H1 (cell line): ENCODE data around the gene PPP2R3A. TPM values are rescaled to one million over a fixed set of nuclear protein-coding genes. Genes with fewer than 3 reads are reported as not detected.

ENCODE experiments used
- CTCF ChIA-PET: fragments of 300-600 bp; sonication (Branson Sonifier 250); formaldehyde crosslinking; loops from one replicate; lab custom pipeline; 2021; ENCODE audit not compliant: partially characterized antibody; lab: Charles Lee
- POLR2A ChIA-PET: fragments of 300-600 bp; sonication (Branson Sonifier 250); formaldehyde crosslinking; loops from one replicate; lab custom pipeline; 2021; ENCODE audit warnings: inconsistent platforms; ENCODE audit not compliant: partially characterized antibody; lab: Charles Lee
- DNase-seq, 2 experiments: peaks; one replicate each; pipeline versions ENCODE4 v3.0.0 to v3.0.0-alpha.2; 2010 to 2022; ENCODE audit warnings: low spot score in 2 of 2, low read depth in 1 of 2, mixed read lengths in 1 of 2
- FAIRE-seq: peaks from 2 replicates; lab custom pipeline; 2011; peaks lifted over from hg19 to GRCh38; lab: Jason Lieb, UNC
- H2AFZ ChIP-seq: 2 replicates; pipeline ENCODE4 v1.8.1; 2012; ENCODE audit warnings: low read length, inconsistent platforms
- H2AK5ac ChIP-seq: 2 replicates; pipeline ENCODE4 v1.6.1; 2013; ENCODE audit warnings: low read depth, low read length
- H2BK120ac ChIP-seq: replicated peaks from 2 replicates; pipeline ENCODE3; 2013; ENCODE audit warnings: low read depth, low read length, inconsistent platforms
- H2BK12ac ChIP-seq: 2 replicates; pipeline ENCODE4 v1.6.1; 2013; ENCODE audit warnings: low read depth, low read length
- H2BK15ac ChIP-seq: 2 replicates; pipeline ENCODE4 v1.6.1; 2013; ENCODE audit warnings: low read length
- H2BK20ac ChIP-seq: 2 replicates; pipeline ENCODE4 v1.6.1; 2013; ENCODE audit warnings: low read length
- H2BK5ac ChIP-seq: 2 replicates; pipeline ENCODE4 v1.6.1; 2013; ENCODE audit warnings: low read depth, low read length
- H3K14ac ChIP-seq: 2 replicates; pipeline ENCODE4 v1.6.1; 2013; ENCODE audit warnings: inconsistent platforms; ENCODE audit not compliant: insufficient read length
- H3K18ac ChIP-seq: 2 replicates; pipeline ENCODE4 v1.6.1; 2013; ENCODE audit warnings: low read length; ENCODE audit errors: extremely low read depth
- H3K23ac ChIP-seq: 2 replicates; pipeline ENCODE4 v1.6.1; 2013; ENCODE audit warnings: inconsistent platforms; ENCODE audit not compliant: insufficient read length
- H3K23me2 ChIP-seq: 2 replicates; pipeline ENCODE4 v1.6.1; 2013; ENCODE audit warnings: low read depth, low read length
- H3K27ac ChIP-seq: 2 replicates; pipeline ENCODE4 v1.6.1; 2011; ENCODE audit warnings: low read depth, low read length, inconsistent platforms
- H3K27me3 ChIP-seq, 4 experiments: replicated peaks in 1 of 4; 1 replicate in 1 of 4; 2 replicates in 3 of 4; pipeline versions ENCODE4 v1.6.1 to v1.8.1; 2011 to 2013; ENCODE audit warnings: low read length in 3 of 4, mild to moderate bottlenecking in 3 of 4, inconsistent platforms in 2 of 4, mixed read lengths in 2 of 4, moderate library complexity in 1 of 4; ENCODE audit not compliant: control insufficient read depth in 3 of 4, insufficient read depth in 3 of 4; ENCODE audit errors: extremely low read depth in 1 of 4
- H3K36me3 ChIP-seq, 4 experiments: 2 replicates each; pipeline versions ENCODE4 v1.6.1 to v1.8.1; 2011 to 2013; ENCODE audit warnings: mild to moderate bottlenecking in 4 of 4, low read length in 3 of 4, moderate library complexity in 2 of 4, control low read depth in 1 of 4, inconsistent platforms in 1 of 4; ENCODE audit not compliant: insufficient read depth in 4 of 4, control insufficient read depth in 2 of 4
- H3K4ac ChIP-seq: replicated peaks from 2 replicates; pipeline ENCODE3; 2013; ENCODE audit warnings: low read length, low read depth, mixed read lengths, inconsistent platforms; ENCODE audit not compliant: insufficient read length
- H3K4me1 ChIP-seq, 4 experiments: replicated peaks in 1 of 4; 1 replicate in 1 of 4; 2 replicates in 3 of 4; pipeline versions ENCODE4 v1.6.1 to v1.8.1; 2011 to 2013; ENCODE audit warnings: low read length in 3 of 4, inconsistent platforms in 2 of 4, mixed read lengths in 1 of 4; ENCODE audit not compliant: insufficient read depth in 4 of 4, control insufficient read depth in 3 of 4
- H3K4me2 ChIP-seq, 2 experiments: 2 replicates each; pipeline versions ENCODE4 v1.6.1 to v1.8.1; 2011 to 2013; ENCODE audit warnings: low read depth in 2 of 2, low read length in 2 of 2, control low read depth in 1 of 2, inconsistent platforms in 1 of 2, mild to moderate bottlenecking in 1 of 2; ENCODE audit not compliant: insufficient read depth in 1 of 2
- H3K4me3 ChIP-seq, 4 experiments: fragments of 200-600, 300-600 bp in 1 of 4; sonication (generic), shearing (Covaris generic), sonication (Bioruptor Twin) in 1 of 4; 2 replicates each; pipeline versions ENCODE4 v1.5.1 to v1.8.1; 2011 to 2016; ENCODE audit warnings: low read length in 4 of 4, low read depth in 3 of 4, control low read depth in 2 of 4, inconsistent platforms in 2 of 4, mild to moderate bottlenecking in 2 of 4, mixed read lengths in 1 of 4, moderate library complexity in 1 of 4; ENCODE audit not compliant: insufficient read depth in 2 of 4; ENCODE audit errors: extremely low read depth in 1 of 4
- H3K56ac ChIP-seq: replicated peaks from 2 replicates; pipeline ENCODE3; 2013; ENCODE audit warnings: low read depth, mild to moderate bottlenecking, mixed read lengths, low read length, inconsistent platforms; ENCODE audit not compliant: insufficient read length
- H3K79me1 ChIP-seq: 2 replicates; pipeline ENCODE4 v1.6.1; 2013; ENCODE audit warnings: low read depth, low read length, control low read depth
- H3K79me2 ChIP-seq, 2 experiments: 2 replicates each; pipeline versions ENCODE4 v1.6.1 to v1.8.1; 2012 to 2013; ENCODE audit warnings: low read length in 2 of 2, mild to moderate bottlenecking in 2 of 2, inconsistent platforms in 1 of 2; ENCODE audit not compliant: insufficient read depth in 2 of 2, control insufficient read depth in 1 of 2
- H3K9ac ChIP-seq, 4 experiments: replicated peaks in 1 of 4; 1 replicate in 1 of 4; 2 replicates in 3 of 4; pipeline versions ENCODE4 v1.6.1 to v1.8.1; 2011 to 2013; ENCODE audit warnings: low read depth in 3 of 4, low read length in 3 of 4, control low read depth in 2 of 4, mild to moderate bottlenecking in 2 of 4, moderate library complexity in 2 of 4, inconsistent platforms in 1 of 4; ENCODE audit errors: extremely low read depth in 1 of 4
- H3K9me3 ChIP-seq, 2 experiments: 2 replicates each; pipeline versions ENCODE4 v1.6.1 to v1.8.1; 2012 to 2013; ENCODE audit warnings: mild to moderate bottlenecking in 2 of 2, moderate library complexity in 2 of 2, control low read depth in 1 of 2, inconsistent platforms in 1 of 2, low read depth in 1 of 2, low read length in 1 of 2, mixed read lengths in 1 of 2; ENCODE audit not compliant: insufficient read depth in 2 of 2
- H4K20me1 ChIP-seq, 2 experiments: replicated peaks in 1 of 2; 2 replicates each; pipeline versions ENCODE3 to v1.8.1; 2011 to 2013; ENCODE audit warnings: inconsistent platforms in 2 of 2, low read length in 2 of 2, mild to moderate bottlenecking in 1 of 2; ENCODE audit not compliant: insufficient read depth in 2 of 2, control insufficient read depth in 1 of 2
- H4K5ac ChIP-seq: 2 replicates; pipeline ENCODE4 v1.6.1; 2013; ENCODE audit warnings: low read length, low read depth, mixed read lengths, inconsistent platforms; ENCODE audit not compliant: insufficient read length
- H4K8ac ChIP-seq: 2 replicates; pipeline ENCODE4 v1.8.0; 2013; ENCODE audit warnings: mild to moderate bottlenecking, moderate library complexity, low read length, inconsistent platforms; ENCODE audit not compliant: insufficient read depth; ENCODE audit errors: extremely low read depth
- H4K91ac ChIP-seq: replicated peaks from 2 replicates; pipeline ENCODE3; 2013; ENCODE audit warnings: low read length, mixed read lengths, inconsistent platforms; ENCODE audit not compliant: insufficient read length
- BACH1 ChIP-seq: IDR thresholded peaks from 2 replicates; pipeline ENCODE4 v1.6.1; 2012; ENCODE audit warnings: low read length, improper control_type of control experiment
- CEBPB ChIP-seq: IDR thresholded peaks from 2 replicates; pipeline ENCODE4 v1.6.1; 2012; ENCODE audit warnings: low read depth, low read length
- CTBP2 ChIP-seq: IDR thresholded peaks from 2 replicates; pipeline ENCODE4 v1.7.0; 2011; ENCODE audit warnings: borderline replicate concordance, mild to moderate bottlenecking, moderate library complexity, mixed read lengths, low read length; ENCODE audit not compliant: insufficient read depth, insufficient read length
- JUND ChIP-seq: IDR thresholded peaks from 2 replicates; pipeline ENCODE4 v1.6.1; 2011; ENCODE audit warnings: mild to moderate bottlenecking, improper control_type of control experiment, low read length
- PHF8 ChIP-seq: fragments of 200-600 bp; sonication (generic); conservative IDR thresholded peaks from 2 replicates; pipeline ENCODE4 v1.7.1; 2012; ENCODE audit warnings: low read depth, mild to moderate bottlenecking, inconsistent platforms, low read length, moderate library complexity
- RNF2 ChIP-seq: fragments of 200-900, 300-1000 bp; sonication (generic); IDR thresholded peaks from 2 replicates; pipeline ENCODE4 v1.7.1; 2016; ENCODE audit warnings: borderline replicate concordance, low read depth, mild to moderate bottlenecking, antibody characterized with exemption, low read length; ENCODE audit not compliant: poor library complexity, severe bottlenecking; ENCODE audit errors: missing control alignments
- SAP30 ChIP-seq: fragments of 300-600 bp; sonication (generic); IDR thresholded peaks from 2 replicates; pipeline ENCODE4 v1.7.1; 2012; ENCODE audit warnings: low read length, moderate library complexity, mild to moderate bottlenecking, inconsistent platforms; ENCODE audit not compliant: insufficient read depth, insufficient replicate concordance
- SP1 ChIP-seq: IDR thresholded peaks from 2 replicates; pipeline ENCODE4 v1.6.1; 2011; ENCODE audit warnings: low read depth, low read length
- TCF12 ChIP-seq: IDR thresholded peaks from 2 replicates; pipeline ENCODE4 v1.6.1; 2011; ENCODE audit warnings: low read depth, mild to moderate bottlenecking, low read length
- WGBS, 2 experiments: shearing (Covaris generic) in 1 of 2; methylation state at CpG; one replicate each; pipeline versions ENCODE4 v1.1.6 to v1.1.7; 2013 to 2015; ENCODE audit warnings: low lambda C conversion rate in 2 of 2, mixed read lengths in 2 of 2, inconsistent platforms in 1 of 2, low coverage in 1 of 2, missing lambda C conversion rate in 1 of 2; ENCODE audit not compliant: insufficient replicate concordance in 2 of 2, insufficient coverage in 1 of 2, insufficient read length in 1 of 2; ENCODE audit errors: extremely low coverage in 1 of 2, missing lambda C conversion rate in 1 of 2; 5-methylcytosine and 5-hydroxymethylcytosine counted together
- polyA plus RNA-seq, 7 experiments: library from polyadenylated mRNA; depleted of rRNA in 3 of 7; stranded (reverse) in 5 of 7; unstranded in 2 of 7; fragments of >200 nt in 5 of 7; fragments of 200-250 nt in 2 of 7; gene quantifications; 1 replicate in 5 of 7; 2 replicates in 1 of 7; 4 replicates in 1 of 7; pipeline versions ENCODE4 v1.2.1 to v1.2.3, GENCODE V29; 2011 to 2013; ENCODE audit warnings: missing spikeins in 2 of 7, mixed read lengths in 2 of 7
- total RNA-seq: library from RNA; stranded (reverse); fragmentation: NEBNext Ultra II Directional; extraction: Animal tissue kit (Norgen Biotek cat#: 25700); gene quantifications from 2 replicates; pipeline ENCODE4 v1.2.1, GENCODE V29; 2021

PPP2R3A gene
- total and polyA plus RNA-seq, 2 of the 8 experiments (the other 6 are each of a cell fraction or from before 2014, with no cell fraction given) = 4.1 to 15.2 TPM

DNA sequence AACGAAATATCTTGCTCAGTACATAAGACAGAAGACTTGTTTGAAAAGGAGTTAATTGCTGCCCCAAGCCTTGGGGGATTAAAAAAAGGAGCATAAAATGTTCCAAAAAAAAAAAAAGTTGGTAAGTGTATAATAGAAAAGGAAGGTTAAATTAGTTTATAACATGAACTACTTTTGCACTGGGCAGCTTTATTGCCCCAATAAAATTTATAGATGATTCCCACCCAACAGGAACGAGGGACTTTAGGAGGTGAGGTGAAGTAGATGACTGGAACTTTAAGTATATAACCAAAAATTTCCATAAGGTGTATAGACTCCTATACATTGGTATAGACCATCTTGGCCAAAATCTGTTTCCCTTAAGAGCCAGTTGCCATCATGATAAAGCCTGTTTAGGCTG is 14.8 kb downstream of the PPP2R3A start:
- Histone ChIP-seq H3K4me1 (no peaks in the 10 kb centered on the region), H3K14ac (no peak overlapping the region), H3K56ac (no peak overlapping the region), H3K4ac (no peak overlapping the region), H2AFZ (no peak overlapping the region), H4K5ac (no peak overlapping the region), H4K20me1 (peaks cover 0 to 1% of the 10 kb centered on the region in 2 experiments), H4K91ac (no peak overlapping the region), H2BK15ac (no peak overlapping the region), H3K27ac (no peak overlapping the region), H3K23ac (no peak overlapping the region), H3K27me3 (no peaks in the 10 kb centered on the region), H2AK5ac (no peak overlapping the region), H3K4me2 (no peak overlapping the region), H3K18ac (no peak overlapping the region), H2BK5ac (no peak overlapping the region), H2BK12ac (no peak overlapping the region), H3K9me3 (no peaks in the 10 kb centered on the region), H3K9ac (no peak overlapping the region), H2BK20ac (no peak overlapping the region), H3K36me3 (no peaks in the 10 kb centered on the region), H3K79me1 (peaks cover 3% of the 10 kb centered on the region; the same call in 1 of the 2 replicates), H3K4me3 (no peak overlapping the region), H3K23me2 (peaks cover 2% of the 10 kb centered on the region; the same call in 1 of the 2 replicates), H3K79me2 (peaks cover 0 to 23% of the 10 kb centered on the region in 2 experiments; a peak in 3 of 4 replicates), H2BK120ac (no peak overlapping the region), H4K8ac (no peak overlapping the region)
- no peak for FAIRE-seq
- 82% methylated on average over 2 of the region's 2 CpGs; no CpG with 5 or more reads in 1 of the 2 experiments for WGBS, 2 experiments
- no peak for DNase-seq
- POLR2A ChIA-PET = interaction anchor here (1.5 kb wide), 1 partner anchor 15 kb away, joined by 3 read pairs; the partner anchor contains the start of gene PPP2R3A
- CTCF ChIA-PET = interaction anchor here (0.5 to 1.9 kb wide), 3 partner anchors 11 to 329 kb away, joined by 3 to 6 read pairs (median 3); no protein-coding TSS in a partner anchor
- no peak for TF ChIP-seq PHF8
- no peak for TF ChIP-seq SAP30
- TF ChIP-seq CEBPB = no peak
- TF ChIP-seq BACH1 = no peak
- no peak for TF ChIP-seq SP1
- TF ChIP-seq TCF12 = no peak
- no peak for TF ChIP-seq RNF2
- no peak for TF ChIP-seq CTBP2
- TF ChIP-seq JUND = no peak
